DMS114 treated with DMSO at 0.1 percent for 48 hours (cell line): ENCODE data around the gene MYH7B.

Experiments
- DNase-seq: peaks from one replicate; lab custom pipeline; 2025; ENCODE audit not compliant: unreplicated experiment; lab: John Stamatoyannopoulos, UW

The MYH7B gene

DNA sequence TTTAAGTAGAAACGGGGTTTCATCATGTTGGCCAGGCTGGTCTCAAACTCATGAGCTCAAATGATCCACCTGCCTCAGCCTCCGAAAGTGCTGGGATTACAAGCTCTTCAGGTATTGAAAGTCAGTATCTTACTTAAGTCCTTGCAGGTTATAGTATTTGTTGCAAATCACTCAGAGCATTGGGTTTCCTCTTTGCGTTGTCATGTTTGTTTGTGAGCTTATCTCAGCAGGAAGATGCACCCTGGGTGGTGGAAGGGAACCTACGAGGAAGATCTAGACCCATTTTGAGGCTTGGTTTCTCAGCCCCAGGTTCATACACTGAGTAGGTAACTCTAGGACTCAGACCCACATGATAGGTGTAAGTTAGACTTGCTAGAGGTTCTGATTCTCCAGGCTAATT lies 18.6 kb downstream of the MYH7B start:
- no peak for DNase-seq

DNA sequence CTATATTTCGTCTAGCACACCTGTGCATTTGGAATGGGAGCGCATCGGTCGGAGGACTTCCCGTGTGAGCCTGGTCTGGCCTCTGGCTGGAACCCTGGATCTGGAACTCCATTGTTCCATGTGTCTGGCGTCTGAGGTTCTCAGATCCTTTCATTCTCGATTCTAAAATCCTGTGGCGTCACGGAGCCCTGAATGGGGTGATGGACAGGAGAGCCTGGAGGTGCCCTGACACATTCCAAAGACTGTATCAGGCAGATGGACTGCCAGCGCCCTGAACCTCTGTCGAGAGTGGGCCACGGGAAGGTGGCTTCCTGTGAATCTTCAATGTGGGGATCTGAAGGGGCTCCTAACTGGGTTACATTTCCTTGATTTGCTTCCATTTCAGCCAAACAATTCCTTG lies 20.6 kb downstream of the MYH7B start:
- no peak for DNase-seq

DNA sequence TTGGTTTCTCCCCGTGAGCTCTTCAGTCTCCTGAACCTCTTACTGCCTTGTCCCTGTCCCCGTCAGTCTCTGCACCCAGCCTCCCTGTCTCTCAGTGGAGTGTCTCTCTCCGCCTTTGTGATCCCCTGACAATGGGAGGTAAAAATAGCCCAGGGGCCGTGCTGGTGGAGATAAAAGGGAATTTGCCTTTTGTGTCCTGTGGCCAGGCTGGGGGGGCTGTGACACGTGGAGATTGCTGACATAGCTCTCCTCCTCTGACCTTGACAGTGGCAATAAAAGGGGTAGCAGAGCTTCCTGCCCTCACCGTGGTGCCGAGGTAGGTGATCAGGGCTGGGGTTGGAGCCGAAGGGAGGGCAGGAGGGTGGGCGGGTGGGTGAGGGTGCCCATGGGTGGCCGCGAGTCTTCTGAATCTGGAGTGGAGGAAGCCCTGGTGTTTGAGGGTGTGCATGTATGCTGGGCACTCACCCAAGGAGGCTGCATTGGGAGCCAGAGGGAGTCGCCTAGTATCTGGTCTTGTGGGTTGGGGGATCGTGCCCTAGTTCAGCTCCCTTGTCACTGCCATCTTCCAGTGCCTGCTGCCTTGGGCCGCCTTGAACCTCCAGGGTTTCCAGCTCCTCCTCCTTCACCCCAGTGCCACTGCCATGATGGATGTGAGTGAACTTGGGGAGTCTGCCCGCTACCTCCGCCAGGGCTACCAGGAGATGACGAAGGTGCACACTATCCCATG lies 21.9 kb downstream of the MYH7B start:
- DNase-seq, result no peak

DNA sequence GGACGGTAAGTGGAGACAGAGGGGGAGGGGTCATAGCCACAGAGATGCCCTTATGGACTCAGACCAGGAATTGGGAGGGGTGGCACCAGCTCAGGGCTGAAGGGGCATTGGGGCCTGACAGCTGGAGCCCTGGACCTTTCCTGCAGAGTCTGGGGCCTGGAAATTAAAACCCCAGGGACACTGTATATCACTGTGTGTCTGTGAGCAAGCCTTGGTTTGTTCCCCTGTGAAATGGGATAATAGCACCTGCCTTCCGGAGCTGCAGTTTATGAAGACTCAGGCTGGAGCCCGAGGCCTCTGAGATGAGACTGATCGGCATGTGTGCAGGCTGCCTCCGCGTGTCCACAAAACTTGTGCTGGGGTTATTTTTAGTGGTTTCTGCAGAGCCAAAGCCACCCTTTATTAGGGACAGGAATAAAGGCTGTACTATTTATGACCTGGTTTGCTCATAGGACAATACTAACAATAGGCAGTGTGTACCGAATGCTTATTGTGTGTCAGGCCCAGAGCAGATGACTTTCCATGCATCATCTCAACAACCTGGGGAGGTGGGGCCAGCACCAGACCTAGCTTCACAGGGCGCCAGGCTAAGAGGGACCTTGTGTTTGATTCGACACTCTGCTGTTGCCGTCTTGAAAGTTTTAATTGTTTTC lies 22.6 kb downstream of the MYH7B start:
- DNase-seq, result no peak

DNA sequence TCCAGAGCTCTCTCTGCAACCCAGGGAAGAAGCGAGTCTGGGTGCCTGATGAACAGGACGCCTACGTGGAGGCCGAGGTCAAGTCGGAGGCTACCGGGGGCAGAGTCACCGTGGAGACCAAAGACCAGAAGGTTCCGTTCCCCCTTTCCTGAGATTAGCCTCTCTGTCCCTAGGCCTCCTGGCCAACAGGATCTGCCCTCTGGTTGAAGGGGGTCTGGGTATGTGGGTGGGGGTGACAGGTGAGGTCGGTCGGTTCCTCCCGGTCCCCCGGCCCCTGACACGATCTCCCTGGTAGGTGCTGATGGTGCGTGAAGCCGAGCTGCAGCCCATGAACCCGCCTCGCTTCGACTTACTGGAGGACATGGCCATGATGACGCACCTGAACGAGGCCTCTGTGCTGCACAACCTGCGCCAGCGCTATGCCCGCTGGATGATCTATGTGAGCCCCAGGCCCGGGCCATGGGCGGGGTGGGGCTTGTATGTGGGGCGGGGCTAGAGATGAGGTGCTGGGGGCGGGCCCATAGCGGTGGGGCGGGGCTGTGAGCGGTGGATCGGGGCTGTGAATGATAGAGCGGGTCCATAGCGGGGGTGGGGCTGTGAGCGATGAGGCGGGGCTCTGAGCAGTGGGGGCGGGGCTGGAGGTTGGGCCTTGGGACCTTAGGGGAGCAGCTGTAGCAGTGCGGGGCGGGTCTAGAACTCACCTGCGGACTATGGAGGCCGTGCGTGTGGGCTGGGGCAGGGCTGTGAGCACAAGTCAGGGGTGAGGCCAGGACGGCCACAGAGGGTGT lies 23.9 kb downstream of the MYH7B start:
- DNase-seq, result no peak

DNA sequence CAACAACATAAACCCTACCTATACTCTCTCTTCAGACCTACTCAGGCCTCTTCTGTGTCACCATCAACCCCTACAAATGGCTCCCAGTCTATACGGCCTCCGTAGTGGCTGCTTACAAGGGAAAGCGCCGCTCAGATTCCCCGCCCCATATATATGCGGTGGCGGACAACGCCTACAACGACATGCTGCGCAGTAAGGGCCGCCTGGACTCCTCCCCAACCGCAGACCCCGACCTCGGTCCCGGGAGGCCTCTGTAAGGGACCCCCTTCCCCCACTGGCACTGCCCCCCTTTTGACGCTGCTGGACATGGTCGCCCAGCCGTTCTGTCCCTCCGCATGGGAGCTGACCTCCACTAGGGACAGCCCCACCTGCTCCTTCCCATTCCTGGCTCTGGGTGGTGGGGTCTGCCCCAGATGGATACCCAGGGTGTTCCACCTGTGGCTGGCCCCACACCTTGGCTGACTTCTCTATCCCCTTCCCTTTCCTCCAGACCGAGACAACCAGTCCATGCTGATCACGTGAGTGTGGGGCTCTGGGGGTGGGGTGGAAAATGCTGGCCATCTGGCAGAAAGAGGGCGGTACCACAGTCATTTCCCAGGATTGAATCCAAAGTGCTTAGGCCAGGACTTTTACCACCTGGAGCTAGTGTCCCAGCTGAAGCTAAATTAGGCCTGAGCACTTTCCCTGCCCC lies 25.0 kb downstream of the MYH7B start:
- no peak for DNase-seq

DNA sequence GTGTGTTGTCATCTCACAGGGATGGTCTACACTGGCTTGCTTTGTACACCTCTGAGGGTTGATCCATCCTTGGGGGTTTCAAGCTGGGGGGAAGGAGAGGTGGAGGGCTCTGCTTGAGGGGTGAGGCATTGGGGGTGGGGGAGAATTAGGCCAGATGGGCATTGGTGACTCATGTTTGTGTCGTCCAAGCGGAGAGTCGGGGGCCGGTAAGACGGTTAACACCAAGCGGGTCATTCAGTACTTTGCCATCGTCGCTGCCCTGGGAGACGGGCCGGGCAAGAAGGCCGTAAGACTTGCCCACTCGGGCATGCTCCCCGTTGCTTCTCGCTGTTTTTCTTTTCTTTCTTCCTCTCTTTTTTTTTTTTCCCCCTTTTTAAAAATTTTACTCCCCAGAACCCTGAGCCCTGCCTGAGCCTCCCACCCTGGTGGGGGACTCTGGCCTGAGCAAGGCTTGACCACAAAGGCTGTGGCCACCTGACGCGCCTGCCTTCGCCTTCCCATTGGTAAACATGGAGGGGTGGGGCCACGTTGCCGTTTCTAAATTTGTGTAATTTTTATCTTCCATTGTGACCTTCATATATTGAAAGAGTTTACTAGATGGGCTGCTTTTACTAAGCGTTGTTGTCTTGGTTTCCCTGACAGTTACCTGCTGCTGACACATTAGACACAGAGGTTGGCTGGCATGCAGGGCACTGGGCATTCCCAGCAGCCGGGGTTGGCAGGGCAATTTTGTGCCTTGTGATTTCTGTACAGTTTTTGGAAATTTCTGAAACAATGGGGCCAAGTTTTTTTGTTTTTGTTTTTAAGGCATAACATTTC lies 26.8 kb downstream of the MYH7B start:
- DNase-seq, result no peak

DNA sequence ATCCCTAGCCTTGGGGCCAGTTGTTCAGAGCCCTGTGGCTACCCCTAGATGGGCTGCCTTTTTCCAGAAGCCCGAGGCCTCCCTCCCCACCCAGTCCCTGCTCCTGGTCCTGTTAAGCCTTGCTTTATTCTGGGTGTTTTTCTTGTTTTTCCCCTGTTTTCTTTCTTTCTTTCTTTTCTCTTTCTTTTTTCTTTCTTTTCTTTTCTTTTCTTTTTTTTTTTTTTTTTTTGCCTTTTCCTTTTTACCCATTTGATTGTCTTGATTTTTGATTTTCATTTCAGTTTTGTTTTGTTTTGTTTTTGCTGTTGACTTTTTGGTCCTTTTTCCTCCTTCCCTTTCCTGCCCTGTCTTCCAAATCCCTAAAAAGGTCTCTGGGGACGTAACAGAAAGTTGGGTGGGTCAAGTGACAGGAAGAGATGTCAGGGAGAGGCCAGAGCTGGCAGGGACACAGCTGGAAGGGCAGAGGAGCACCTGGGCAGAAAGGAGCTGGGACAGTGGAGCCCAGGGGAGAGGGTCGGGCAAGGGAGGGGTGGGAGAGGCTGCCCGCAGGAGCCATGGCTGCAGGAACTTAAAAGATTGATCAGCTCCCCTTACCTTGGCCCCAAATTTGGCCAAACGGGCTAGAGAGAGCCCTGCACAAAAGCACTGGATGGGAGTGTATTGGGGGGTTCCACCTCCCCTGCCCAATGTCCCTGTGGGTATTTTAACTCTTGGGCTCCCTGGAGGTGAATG lies 27.6 kb downstream of the MYH7B start:
- no peak for DNase-seq

DNA sequence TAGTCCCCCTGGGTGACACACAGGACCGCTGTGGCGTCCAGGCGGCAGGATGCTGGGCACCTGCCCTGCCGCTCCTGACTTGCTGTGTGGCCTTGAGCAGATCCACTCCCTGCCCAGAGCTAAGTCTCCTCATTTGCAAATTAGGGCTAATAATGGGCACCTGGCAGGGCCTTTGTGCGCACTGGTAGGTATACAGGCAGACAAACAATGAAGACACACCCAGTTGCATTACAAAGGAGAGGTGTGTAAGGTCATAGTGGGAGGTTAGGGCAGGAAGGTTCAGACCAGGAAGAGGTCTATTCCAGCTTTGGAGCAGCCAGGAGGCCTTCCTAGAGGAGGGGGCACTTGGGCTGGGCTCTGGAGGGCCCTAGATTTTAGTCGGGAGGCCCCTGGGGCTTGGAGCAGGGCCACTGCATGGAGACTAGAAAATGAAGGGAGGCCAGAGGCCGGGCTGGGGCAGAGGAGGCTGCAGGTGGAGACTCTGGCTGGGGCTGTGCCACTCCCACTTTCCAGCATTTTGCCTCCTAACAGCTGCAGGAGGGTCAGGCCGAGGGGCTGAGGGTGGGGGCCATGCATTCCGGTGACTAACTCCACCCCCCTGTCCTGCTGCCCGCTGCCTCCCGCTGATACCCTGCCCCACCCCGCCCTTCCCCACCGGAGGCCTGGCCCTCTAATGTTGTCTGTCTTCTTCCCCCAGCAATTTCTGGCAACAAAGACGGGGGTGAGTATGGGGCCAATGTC lies 28.5 kb downstream of the MYH7B start:
- DNase-seq, result no peak

DNA sequence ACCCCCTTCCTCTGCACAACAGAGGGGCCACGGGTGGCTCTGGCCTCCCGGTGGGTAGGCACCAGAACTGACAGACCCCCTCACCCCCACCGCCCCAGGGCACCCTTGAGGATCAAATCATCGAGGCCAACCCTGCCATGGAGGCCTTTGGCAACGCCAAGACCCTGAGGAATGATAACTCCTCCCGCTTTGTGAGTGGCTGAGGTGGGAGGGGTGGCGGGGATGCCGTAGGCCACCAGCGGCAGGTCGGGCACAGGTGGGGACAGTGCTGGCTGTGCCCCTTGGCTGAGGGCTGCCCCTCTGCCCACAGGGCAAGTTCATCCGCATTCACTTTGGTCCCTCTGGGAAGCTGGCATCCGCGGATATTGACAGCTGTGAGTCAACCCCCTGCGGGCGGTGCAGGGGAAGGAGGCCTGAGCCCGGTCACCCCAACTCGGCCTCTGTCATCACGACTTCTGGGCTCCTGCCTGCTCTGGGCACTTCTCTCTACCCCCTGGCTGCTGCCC lies 29.1 kb downstream of the MYH7B start:
- DNase-seq, result no peak

DNA sequence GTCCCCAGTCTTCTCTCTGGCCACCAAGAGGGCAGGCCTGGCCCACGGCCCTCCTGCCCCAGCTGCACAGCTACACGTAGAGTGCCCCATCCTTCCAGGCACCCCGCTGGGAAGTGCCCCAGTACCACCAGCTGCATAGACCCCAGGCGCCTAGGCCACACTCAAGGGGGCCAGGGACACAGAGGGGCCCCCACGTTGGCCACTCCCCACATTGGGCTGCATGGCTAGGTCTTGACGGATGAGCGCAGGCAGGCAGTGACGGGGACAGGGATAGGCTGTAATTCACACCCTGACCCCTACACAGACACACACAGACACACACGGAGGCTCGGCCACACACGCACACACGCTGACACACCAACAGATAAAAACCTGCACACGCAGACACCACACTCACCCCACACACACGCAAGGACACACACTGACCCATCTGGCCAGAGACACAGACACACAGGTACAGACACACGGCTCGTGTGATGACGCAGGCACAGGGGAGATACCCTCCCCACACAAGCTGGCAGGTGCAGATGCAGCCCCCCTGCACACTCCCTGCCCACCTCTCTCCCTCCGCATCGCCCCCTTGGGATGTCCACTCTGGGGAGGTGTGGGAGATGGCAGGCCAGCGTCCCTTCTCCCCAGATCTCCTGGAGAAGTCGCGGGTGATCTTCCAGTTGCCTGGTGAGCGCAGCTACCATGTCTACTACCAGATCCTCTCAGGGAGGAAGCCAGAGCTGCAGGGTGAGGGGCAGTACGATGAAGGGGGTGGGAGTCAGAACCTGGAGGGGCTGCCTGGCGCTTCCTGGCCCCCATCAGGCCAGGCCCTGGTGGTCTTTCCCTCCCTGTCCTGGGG lies 30.0 kb downstream of the MYH7B start:
- no peak for DNase-seq

DNA sequence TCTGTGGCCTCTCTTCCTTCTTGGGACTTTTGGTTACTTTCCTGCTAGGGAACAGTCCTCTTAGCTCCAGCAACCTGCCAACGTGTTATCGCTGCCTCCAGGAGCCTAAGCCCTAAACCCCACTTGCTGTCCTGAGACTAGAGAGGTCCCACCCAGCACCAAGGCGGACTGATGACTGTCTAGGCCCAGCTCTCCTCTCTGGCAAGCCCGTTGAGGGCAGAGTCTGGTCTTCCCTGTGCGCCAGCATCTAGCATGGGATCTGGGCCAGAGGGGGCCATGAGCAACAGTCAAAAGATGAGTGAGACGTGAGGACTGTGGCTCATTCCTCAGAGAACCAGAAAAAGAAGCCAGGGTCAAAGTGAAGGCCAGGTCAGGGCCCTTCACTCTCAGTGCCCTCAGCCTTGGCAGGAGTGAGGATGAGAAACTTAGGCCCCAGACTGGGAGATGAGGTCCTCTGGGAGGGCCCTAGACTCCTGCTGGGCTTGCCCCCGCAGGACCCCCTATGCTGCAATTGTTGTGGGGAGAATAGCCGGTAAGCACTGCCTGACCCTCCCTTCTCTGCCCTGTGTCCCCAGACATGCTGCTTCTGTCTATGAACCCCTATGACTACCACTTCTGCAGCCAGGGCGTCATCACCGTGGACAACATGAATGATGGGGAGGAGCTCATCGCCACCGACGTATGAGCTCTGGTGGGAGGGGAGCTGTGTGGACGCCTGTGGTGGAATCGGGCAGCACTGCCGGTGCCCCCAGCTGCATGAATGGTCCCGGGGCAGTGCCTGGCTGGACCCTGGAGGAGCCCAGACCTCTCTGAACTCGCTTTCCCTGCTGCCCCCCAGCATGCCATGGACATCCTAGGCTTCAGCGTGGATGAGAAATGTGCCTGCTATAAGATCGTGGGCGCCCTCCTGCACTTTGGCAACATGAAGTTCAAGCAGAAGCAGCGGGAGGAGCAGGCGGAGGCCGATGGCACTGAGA lies 30.9 kb downstream of the MYH7B start:
- DNase-seq, result no peak

DNA sequence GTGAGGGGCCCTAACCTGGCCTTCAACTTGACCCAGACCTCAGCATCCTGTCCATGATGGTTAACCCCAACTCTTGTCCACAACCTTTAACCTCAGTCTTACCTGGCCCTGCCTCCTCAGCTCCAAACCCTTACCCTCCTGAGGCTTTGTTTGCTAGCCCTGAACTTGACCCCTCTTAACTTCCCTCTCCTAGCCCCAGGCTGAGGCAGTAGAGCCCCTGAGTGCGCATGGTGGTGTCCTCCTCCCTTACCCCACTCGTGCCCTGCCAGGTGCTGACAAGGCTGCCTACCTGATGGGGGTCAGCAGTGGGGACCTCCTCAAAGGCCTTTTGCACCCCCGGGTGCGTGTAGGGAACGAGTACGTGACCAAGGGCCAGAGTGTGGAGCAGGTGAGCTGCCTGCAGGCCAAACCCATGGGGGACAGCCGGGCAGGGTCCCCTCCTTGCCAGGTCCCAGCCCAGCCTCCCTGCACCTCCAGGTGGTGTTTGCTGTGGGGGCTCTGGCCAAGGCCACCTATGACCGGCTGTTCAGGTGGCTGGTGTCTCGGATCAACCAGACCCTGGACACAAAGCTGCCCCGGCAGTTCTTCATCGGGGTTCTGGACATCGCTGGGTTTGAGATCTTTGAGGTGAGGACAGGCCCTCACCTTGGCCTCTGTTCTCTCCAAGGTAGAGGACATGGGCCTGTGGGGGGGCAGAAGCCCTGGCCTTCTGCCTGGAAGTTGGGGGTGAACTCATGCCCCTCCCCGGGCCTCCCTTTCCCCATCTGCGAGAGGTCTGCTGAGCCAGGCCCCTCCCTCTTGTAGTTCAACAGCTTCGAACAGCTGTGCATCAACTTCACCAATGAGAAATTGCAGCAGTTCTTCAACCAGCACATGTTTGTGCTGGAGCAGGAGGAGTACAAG lies 31.9 kb downstream of the MYH7B start:
- DNase-seq, result no peak

DNA sequence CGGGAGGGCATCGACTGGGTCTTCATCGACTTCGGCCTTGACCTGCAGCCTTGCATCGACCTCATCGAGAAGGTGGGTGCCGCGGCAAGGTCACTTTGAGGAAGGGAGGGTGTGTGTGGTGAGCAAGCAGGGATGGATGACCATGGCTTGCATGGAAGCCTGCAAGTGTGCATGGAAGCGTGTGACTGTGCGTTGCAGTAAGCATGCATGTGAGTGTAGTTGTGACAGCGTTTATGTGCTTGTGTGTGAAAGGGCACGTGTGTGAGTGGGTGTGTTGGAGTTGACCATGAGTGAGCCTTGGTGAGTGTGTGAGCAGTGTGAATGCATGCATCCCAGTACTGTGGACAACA lies 32.5 kb downstream of the MYH7B start:
- no peak for DNase-seq

DNA sequence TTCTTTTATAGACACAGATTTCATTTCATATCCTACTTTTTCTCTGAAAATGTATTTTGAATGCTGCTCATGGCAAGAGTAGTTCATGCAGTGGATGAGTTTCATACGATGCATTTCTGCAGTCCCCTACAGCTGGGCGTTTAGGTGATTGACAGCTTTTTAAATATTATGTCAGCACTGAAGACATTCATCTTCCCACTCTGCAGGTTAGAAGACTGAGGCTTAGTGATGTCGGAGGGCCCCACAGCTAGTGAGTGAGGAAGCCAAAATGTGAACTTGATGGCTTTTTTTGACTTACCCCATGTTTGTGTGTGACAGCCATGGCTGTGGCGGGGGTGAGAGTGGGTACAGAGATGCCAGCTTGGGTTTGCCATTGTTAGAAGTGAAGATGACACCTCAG lies 33.5 kb downstream of the MYH7B start:
- DNase-seq, result no peak

DNA sequence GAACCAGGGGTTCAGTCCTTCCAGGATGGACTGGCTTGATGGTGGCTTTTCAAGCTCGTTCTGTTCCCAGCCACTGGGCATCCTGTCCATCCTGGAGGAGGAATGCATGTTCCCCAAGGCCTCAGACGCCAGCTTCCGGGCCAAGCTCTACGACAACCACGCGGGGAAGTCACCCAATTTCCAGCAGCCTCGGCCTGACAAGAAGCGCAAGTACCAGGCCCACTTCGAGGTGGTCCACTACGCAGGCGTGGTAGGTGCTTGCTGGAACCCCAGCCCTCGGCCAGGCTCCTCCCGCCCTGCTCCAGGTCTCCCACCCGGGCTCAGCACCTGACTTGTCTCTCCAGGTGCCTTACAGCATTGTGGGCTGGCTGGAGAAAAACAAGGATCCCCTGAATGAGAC lies 34.0 kb downstream of the MYH7B start:
- no peak for DNase-seq
